HG03469 (cell line): ENCODE results near the gene F13A1.

Source experiments
- ATAC-seq: cut with Tn5 transposase; IDR thresholded peaks from one replicate; pipeline ENCODE4 v1.9.1; 2021; ENCODE audit warnings: mild to moderate bottlenecking, moderate library complexity, moderate number of reproducible peaks; ENCODE audit not compliant: unreplicated experiment

The F13A1 gene

DNA sequence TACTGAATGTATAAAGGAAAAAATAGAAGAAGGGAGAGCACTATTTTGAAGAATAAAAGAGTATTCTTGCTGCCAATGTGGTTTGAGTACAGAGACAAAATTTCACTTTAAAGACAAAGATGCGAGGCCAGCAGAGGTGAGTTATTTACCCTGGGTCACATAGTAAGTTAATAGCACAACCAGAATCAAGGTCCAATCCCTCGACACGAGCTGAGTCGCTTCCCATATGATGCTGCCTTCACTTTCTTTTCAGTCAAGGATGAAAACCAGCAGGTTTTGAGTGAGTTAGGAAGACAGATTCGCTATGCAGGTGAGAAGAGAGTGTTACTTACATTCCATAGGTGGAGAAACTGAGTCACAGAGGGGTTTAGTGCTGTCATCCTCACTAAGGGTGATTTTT lies 75.8 kb downstream of the F13A1 start:
- ATAC-seq = no peak

DNA sequence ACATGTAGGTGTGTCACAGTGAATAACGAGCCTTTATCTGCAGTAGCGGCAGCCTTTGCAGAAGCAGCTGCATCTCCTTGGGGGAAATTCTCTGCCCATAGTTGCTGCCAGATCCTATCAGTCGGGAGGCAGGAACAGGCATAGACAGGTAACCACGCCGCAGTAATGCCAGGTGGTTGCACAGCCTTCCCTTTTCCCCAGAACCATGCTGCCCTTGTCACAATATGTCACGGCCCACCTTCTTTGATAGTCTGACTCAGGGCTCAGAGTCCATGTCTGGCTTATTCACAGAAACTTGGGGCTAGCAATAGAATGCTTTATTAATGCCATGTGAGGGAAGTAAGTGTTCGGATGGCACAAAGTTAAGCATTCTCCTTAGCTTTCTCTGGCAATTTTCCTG lies 76.6 kb downstream of the F13A1 start:
- ATAC-seq = no peak

DNA sequence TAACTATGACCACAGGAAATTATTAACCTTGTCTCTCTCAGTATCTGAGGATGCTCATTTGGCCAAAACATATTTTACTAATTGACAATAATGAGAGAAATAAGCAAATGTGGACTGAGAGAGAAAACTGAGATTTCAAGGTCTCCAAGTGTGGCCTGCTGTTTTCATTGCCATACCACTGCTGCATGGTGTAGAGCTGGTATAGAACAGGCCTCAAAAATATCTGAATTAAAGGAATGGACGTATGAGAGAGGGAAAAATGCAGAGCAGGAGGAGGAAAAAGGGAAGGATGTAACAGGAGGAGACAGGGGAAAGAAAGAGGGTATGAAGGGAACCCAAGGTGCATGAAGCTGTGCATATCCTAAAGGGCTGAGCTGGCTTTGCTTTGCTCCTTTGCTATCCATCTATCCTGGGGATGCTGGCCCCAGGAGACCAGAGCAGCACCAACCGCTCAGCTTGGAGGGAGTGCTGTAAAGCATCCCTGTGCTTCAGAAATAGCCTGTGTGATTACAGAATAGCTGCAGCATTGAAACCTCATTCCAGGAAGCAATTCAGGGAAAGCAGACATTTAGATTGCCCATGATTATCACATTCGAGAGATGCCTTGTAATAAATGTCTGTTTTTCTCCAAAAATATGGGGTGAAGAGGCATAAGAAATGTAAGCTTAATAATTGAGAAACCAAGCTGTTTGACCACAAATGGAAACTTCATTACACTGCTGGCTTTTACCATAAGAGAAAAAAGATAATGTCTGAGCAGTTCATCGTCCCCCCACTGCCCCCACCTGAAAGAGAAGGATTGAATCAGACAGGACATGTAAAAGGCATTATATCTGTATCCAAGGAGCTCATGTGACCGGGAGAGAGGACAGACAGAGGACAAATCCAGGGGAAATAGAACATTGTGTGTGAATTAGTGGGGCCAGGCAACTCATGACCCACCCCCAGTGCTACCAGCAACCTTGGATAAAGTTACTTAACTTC lies 80.6 kb downstream of the F13A1 start:
- ATAC-seq = no peak

DNA sequence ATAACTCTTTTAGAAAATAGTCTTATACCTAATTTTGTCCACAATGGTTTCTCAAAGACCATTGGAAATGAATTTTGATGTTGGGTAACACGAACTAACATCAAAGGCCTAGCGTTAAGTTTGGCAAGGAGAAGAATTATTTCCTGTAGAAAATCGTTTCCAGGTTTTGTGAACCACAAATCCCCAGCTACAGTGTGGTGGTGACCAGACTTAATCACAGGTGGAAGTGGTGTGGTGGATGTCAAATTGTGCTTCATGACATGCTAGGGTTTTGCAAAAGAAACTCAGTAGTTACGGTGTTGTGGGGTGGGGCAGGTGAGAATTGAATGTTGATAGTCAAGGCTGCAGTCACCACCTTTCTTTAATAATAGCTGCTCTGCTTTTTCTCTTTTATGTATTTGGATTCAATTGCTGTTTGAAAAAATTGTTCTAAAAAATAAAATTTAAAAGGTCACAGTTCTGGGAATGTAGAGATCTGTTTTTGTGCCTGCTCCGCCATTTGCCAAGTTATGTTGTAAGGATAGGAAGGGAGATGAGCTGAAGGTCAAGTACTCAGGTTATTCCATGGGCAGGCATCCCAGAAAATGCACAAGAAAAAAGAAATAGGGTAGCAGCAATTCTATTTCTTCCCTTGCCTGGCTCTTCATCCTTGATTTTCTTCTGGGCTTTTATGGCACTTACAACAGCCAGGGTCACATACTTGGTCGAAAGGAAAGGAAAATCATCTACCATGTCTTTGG lies 83.6 kb downstream of the F13A1 start:
- no peak for ATAC-seq

DNA sequence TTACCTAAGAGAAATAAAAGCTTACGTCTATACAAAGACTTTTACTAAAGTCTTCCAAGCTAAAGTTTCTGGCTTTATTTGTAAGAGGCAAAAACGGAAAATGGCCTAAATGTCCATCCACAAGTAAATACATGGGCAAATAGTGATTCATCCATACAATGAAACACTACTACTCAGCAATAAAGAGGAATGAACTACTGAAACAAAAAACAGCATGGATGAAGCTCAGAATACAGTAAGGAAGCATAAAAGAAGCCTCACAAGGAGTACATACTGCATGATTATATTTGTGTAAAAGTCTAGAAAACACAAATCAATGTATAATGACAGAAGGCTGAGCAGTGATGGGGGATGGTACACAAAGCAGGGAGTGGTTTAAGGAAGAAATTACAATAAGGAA lies 84.7 kb downstream of the F13A1 start:
- ATAC-seq = no peak

DNA sequence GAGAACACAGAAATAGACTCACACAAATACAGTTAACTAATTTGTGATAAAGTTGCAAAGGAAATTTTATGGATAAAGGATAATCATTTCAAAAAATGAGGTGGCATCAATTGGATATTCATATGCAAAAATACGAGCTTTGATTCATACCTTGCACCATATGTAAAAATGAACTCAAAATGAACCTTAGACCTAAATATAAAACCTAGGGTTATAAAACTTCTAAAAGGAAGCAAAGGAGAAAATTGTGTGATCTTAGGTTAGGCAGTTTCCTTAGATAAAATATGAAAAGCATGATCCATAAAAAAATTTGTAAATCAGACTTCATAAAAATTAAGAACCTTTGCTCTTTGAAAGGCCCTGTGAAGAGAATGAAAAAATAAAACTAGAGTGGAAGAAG lies 85.5 kb downstream of the F13A1 start:
- no peak for ATAC-seq

DNA sequence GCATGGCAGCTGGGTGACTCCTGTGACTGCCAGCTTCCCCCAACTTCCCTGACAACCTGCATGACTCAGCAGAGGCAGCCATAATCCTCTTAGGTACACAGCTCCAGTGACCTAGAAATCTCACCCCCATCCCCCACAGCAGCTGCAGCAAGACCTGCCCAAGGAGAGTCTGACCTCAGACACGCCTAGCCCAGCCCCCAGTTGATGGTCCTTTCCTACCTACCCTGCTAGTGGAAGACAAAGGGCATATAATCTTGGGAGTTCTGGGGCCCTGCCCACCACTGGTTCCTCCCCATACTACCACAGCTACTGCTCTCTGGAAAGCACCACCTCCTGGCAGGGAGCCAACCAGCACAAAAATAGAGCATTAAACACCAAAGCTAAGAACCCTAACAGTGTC lies 90.2 kb downstream of the F13A1 start:
- no peak for ATAC-seq

DNA sequence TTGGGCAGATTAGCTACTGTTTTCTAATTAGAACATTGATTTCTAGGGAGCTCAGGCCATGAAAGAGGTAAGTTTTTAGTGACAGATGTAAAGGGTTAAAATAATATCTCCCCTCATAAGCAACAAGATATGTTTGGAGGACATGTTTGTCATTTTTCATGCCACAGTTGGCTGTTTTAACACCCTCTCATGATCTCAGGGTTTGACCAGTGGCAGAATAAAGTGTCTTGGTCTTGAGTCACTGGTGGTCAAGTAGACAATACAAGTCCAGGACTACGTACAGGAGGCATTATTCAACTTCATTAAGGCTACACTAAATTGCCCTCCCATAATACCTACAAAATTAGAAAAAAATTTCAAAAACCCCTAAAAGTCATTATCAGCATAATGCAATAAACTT lies 92.6 kb downstream of the F13A1 start:
- no peak for ATAC-seq

DNA sequence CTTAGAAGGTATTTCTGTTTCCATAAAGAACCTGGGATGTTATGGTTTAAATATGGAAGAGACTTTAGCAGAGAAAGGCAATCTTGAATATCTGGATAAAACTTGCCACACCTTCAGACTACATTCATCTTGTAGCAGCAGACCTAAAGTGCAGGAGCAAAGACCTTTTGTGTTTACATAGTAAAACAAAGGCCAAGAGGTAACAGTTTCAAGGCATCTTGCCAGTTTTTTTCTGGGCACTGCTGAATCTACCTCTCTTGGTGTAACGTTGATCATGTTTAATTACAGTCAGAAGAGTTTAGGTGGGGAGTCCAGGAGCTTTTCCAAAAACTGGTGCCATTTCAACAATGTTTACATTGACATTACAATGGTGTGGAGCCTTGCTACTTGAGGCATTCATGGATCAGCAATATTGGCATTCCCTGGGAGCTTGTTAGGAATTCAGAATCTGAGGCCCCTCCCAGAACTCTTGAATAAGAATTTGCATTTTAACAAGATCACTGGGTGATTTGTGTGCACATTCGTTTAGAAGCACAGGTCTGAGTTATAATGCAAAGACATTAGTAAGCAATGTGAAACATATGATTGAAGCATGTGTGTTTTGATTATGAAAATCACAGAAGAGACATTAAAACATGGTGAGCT lies 94.5 kb downstream of the F13A1 start:
- ATAC-seq = no peak

DNA sequence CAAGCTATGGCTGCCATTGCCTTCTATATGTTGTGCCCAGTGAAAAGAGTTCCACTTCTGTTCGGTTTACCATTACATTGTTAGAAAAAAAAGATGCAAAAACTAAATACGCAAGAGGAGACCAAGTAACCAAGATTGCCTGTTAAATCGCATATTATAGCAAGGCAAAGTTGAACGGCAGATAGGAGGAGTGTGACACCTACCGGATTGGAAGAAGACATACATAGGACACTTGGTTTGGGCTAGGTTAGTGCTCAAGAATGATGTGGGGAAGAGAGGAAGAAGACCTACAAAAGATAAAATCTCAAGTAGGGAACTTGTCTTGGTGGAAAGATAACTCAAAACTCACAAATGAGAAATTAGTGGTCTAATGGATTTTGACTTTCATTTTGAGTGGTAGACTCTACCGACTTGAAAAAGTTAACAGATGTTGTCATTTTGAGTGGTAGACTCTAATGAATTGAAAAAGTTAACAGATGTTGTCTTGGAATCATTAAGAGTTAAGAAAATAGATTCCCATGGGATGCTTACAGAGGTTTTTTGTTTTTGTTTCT lies 95.5 kb downstream of the F13A1 start:
- ATAC-seq = no peak

DNA sequence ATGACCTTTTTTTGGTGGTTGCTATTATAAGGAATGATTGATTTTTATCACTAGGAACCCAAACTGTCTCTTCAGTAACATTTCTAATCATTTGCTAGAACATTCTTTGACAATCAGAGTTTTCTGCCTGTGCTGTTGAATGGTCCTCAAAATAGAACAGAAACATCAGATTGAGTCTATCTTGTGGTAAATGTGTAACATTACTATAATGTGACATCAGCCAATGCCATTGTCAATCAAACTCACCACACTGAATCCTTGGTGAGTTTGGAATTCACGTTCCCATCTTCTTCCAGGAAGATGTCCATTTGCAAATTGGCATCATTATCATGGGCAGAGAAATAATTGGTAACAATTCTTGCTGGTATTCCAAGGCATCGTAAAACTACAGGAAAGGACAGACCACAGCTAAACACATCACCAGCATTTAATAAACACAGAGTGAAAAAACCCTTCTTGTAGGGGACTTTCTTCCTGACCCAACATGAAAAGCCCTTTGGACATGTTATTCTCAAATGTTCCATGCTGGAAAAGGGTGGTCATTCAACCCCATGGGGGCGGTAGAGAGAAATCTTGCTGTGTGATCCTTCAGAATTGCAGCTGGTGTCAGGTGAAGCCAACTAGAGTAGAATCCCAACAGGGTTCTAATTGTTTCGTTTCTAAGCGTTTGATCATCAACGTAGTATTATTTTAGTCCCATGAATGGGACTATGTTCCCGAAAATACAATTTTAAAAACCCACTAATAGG lies 98.5 kb downstream of the F13A1 start:
- no peak for ATAC-seq

DNA sequence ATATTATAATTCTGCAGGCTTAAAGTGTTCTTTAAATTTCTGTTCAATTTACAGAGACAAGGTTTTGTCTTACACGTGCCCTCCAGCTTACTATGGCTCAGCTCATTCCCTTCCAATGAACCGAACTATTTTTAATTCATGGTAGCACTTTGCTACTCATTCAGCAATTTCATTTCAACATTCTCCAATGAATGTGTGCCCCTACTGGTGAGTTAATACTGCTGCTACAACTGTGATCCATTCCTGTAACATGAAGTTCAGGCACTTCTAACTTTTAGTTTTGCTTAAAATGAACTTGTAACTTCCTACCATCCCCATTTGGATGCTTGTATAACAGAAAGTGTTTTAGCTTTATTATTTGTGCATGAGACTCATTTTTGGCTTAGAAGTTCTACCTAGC lies 99.7 kb downstream of the F13A1 start:
- ATAC-seq = no peak

DNA sequence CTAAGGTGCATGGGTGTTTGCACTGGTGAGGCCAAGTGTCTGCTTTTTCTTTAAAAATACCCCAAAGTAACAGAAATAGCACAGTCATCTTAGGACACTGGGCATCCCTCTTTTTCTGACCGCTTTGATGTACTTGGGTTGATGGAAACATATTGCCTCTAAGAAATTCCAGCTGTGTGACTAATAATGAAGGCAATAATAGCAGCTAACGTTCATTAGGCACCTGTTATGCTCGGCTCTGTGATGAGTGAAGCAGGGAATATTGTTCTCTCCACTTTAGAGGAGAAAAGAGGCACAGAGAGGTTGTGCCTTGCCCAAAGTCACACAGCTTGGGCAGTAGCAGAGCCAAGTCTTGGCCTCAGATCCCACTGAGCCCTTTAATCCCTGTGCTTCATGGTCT lies 100.7 kb downstream of the F13A1 start:
- no peak for ATAC-seq

DNA sequence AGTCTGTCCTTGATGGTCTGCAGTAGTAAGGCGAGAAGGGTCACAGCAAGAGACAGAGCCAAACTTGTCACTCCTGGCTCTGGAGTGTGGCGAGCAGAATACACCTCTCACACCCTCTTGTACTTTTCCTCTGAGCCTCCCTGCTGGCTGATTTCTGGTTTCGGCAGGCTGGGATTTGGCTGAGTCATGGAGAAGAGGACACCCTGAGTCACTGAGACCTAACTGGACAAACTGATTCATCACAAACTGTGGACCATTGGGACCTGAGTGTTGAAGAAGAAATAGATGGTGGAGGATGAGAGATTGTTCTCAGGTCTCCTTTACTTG lies 101.7 kb downstream of the F13A1 start:
- ATAC-seq = no peak

DNA sequence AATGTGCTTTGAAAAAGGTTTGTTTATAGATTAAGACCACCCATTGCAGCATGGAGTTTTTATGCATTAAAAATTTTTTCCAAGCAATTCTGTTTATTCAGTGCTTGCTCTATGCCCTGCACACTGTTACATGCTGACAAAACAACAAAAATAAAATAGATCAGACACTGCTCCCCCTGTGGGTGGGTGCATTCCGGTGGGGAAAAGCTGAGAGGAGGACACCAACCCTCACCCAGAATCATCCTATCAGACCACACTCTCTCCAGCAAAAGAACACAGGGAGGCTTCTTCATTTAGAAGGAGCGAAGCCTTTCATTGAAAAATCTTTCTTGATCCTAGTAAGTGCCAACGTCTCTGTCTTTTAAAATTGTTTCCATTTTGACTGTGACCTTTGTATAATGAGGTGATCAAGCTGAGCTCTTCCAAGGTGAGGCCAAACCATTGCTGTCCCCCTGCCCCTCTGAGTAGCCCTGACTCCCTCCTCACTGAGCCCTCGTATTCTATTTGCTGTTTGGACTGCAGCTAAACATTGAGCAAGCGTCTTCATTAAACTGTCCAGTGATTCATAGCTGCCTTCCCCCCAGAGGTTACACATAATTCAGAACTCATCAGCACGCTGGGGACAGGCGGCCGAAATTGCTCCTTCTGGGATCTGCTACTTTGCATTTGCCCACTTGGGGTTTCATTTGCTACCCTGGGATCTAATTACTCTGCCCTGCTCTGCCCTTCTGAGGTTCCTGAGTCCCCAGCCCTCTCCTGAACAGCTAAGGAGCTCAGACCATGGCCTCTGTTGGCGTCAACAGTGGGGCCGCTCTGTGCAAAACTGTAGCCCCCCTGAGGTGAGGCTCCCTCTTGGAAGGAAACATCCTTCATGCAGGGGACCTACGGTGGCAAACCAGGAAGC lies 102.4 kb downstream of the F13A1 start:
- no peak for ATAC-seq

DNA sequence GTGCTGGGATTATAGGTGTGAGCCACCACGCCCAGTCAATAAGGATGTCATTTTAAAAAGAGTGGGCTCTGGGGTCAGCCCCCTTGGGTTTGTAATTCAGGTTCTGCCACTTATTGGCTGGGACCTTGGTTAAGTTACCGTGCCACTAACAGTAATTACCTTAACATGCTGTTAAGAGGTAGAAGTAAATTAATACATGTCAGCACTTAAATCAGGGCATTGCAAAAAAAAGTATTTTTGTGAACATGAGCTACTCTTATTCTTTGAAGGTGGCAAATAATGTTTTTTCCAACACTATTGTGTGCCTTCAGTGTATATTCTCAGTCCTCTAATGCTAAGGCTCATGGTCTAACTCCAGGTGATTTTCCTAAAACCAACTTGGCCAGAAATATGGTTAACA lies 109.5 kb downstream of the F13A1 start:
- no peak for ATAC-seq

DNA sequence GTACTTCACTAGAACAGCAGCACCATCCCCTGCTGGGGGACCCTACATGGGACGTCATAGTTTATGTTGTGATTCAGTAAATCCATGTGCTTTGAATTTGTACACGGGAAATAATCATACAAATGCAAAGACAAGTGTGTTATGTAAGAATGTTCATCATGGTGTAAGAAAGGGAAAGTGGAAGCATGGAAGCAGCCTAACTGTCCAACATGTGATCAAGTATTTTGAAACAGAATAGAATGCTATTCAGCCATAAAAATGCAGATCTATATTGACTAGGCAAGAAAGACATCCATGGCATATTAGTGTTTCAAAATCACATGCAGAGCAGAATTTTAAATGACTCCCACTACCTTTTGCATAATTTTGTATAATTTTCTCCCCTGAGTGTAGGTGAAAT lies 117.6 kb downstream of the F13A1 start:
- ATAC-seq = no peak

DNA sequence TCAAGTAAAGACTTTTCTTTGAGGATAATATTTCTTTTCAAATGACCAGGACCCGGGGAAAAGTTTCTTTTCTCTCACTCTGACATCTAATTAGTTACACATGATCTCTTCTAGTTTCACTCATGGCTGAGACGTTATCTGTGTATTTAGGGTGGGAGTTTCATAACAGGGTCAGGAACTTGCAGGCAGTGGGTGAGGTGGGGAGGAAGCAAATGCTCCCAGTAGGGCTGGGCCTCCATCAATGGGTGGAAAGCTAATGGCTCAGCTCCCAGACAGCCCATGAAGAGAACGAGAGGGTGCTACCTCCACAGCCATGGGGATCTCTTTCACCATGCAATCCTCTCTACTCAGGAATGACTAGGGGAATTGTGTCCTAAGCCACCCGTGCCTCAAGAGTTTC lies 119.3 kb downstream of the F13A1 start:
- ATAC-seq = no peak

DNA sequence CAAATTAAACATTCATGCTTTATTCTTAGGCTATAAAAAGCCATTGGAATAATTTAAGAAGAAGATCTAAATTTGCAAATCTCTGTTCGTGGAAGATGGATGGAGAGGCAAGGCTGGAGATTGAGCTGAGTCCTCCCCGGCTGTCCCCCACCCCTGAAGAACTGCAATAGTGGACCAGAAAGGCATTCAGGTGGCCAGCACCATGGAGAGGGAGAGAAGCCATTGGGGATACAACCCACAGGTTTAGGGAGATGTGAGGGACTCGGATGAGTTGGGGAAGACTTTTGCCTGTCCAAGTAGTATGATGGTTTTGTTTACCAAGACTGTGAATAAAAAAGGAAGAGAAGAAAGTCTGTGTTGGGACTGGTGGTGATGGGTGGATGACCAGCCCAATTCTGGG lies 120.8 kb downstream of the F13A1 start:
- ATAC-seq = no peak

DNA sequence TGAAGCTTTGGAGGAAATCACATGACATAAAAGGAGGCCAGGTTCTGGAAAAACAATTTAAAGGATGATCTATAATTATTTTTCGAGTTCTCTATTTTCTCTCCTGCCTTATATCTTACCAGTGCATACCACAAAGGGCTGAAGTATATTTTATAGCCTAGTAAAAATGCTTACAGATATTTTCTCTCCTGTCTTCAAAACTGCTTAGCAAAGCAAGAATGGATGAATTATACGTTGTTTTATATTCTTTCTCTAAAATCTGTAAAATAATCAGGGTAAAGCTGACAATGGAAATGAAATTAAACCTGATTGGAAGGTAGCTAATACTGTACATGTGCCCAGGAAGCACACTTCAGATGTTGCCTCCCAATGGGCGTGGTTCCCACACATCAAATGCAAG lies 123.7 kb downstream of the F13A1 start:
- ATAC-seq = no peak
